NOMO-1 treated with DMSO at 0.1 percent for 48 hours (cell line): Measurements from ENCODE around the gene TUT4.
"Not testable (repeated sequence)": the region's sequence is repeated elsewhere in the genome, so short reads cannot be mapped to it uniquely, and the experiment has no call there.

Experiments used
- DNase-seq: peaks from one replicate; lab custom pipeline; 2025; ENCODE audit not compliant: unreplicated experiment; lab: John Stamatoyannopoulos, UW

TUT4 gene, protein sequence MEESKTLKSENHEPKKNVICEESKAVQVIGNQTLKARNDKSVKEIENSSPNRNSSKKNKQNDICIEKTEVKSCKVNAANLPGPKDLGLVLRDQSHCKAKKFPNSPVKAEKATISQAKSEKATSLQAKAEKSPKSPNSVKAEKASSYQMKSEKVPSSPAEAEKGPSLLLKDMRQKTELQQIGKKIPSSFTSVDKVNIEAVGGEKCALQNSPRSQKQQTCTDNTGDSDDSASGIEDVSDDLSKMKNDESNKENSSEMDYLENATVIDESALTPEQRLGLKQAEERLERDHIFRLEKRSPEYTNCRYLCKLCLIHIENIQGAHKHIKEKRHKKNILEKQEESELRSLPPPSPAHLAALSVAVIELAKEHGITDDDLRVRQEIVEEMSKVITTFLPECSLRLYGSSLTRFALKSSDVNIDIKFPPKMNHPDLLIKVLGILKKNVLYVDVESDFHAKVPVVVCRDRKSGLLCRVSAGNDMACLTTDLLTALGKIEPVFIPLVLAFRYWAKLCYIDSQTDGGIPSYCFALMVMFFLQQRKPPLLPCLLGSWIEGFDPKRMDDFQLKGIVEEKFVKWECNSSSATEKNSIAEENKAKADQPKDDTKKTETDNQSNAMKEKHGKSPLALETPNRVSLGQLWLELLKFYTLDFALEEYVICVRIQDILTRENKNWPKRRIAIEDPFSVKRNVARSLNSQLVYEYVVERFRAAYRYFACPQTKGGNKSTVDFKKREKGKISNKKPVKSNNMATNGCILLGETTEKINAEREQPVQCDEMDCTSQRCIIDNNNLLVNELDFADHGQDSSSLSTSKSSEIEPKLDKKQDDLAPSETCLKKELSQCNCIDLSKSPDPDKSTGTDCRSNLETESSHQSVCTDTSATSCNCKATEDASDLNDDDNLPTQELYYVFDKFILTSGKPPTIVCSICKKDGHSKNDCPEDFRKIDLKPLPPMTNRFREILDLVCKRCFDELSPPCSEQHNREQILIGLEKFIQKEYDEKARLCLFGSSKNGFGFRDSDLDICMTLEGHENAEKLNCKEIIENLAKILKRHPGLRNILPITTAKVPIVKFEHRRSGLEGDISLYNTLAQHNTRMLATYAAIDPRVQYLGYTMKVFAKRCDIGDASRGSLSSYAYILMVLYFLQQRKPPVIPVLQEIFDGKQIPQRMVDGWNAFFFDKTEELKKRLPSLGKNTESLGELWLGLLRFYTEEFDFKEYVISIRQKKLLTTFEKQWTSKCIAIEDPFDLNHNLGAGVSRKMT (N-terminal part only)

DNA sequence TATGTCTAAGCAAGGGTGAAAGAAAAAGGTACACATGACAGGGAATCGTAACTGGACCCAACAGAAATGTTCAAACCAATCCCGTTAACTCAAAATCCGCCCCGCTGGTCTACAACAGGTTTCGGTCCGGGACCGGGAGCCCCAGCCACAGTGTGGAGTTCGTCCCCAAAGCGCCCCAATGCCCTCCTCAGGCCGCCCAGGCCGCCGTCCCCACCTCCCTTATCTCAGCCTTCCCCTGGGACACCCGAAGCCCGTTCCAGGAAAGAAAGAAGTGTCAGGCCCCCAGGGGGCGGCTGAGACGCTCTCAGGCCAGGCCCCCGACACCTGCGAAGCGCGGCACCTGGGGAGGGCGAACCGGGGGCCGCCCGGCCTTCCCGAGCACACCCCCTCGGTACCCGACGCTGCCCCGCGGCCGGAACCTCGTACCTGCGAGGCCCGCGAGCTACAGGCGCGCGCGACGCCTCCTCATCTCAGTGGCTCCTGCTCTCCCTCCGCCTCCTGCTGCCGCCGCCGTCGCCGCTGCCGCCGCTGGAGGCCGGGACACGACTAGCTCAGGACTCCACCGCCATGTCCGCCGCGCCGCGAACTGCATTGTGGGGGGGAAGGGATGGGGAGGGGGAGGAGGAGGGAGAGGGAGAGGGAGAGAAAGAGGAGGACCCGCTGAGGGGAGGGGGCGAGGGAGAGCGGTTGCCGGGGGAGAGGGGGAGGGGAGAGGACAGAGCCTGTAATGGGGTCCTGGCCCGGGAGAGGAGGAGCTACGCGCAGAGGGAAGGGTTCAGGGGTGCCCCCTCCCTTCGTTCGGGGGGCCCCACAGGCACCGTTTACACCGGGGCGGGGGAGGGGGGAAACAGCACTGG lies at the start of gene TUT4:
Gene TUT4 (minus strand): TSS at position 588 of the 857 bp plus-strand sequence. CDS start 26,812 bp downstream, outside the sequence.
- peak; percentile 65 for DNase-seq

DNA sequence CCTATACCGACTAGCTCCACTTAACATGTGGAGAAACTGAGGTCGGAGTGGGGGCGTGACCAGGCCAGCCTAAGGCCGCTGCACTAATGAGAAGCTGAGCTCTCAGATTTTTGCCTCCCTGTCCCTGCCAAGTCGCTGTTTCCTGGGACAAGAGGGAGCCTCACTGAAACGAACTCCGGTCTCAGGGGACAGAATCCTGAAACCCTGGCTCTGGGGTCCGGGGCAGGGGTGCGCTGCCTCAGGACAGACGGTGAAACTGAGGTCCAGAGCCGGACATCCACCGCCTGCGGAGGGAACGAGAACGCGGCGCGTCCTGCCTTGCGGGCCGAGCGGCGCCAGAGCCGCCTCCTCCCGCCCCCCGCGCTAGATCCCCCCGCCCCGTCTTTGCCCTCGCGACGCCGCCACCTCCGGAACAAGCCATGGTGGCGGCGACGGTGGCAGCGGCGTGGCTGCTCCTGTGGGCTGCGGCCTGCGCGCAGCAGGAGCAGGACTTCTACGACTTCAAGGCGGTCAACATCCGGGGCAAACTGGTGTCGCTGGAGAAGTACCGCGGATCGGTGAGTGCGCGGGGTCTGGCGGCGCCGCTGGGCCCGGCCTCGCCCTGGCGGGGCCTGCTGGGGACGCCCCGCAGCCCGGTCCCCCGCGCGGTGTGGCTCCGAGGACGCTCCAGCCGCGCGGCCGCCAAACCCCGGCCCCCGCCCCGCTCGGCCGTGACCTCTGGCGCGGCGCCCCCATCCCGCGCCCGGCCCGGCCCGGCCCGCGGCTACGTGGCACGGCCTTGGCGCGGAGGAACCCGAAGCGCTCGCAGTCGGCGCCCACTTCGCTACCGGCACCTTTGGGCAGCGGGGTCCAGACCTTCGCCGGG lies 49.3 kb upstream of the TUT4 start, which contains the start of gene GPX7:
Gene GPX7 (plus strand): TSS at position 381 of the 865 bp plus-strand sequence. CDS start 39 bp downstream, at position 420.
- peak; percentile 34 for DNase-seq

DNA sequence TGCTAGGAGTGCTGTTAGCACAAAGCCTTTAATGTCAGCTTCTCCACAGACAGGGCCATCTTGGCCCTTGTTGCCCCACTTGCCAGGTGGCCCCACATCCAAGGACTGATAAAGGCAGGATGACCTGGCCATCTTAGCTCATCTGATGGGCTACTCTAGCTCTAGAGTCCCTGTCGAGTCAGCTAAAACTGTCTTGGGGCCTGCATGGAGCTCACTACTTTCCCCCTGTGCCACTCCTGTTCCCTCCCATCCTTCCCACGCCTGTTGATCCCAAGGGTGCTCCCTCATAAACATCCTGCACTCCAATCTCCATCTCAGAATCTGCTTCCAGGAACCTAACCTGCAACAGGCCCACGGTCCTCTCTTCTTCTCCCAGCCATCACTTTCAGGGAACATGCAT lies 48.6 kb upstream of the TUT4 start:
- DNase-seq = no peak

DNA sequence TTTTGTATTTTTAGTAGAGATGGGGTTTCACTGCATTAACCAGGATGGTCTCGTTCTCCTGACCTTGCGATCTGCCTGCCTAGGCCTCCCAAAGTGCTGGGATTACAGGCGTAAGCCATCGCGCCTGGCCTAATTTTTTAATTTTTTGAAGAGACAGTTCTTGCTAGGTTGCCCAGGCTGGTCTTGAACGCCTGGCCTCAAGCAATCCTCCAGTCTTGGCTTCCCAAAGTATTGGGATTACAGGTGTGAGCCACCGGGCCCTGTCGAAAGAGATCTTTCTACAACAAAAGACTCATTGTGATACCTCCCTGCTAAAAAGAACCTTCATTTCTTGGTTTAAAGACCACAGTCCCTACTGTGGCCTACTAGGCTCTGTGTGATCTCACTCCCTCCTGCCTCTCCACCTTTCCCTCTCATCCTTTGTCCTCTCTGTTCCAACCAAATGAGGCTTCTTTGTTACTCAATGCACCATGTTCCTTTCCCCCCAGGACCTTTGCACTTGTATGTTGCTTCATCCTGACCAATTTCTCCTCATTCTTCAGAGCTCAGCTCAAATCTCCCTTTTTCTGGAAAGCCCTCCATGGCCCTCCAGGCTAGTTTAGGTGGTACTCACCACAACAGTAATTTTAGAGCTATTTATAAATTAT lies 47.8 kb upstream of the TUT4 start:
- no peak for DNase-seq

DNA sequence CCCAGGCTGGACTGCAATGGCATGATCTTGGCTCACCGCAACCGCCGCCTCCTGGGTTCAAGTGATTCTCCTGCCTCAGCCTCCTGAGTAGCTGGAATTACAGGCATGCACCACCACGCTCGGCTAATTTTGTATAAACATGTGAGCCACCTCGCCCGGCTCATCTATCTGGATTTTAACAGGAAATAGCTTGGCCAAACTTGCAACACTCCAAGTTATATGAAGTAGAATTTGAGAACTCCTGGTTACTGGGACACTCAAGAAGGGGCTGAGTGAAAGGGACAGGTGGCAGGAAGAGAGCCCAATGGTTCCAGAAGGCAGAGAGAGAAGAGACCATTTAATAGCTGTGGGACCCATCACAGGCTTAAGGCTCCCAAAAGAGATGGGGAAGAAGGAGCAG lies 46.3 kb upstream of the TUT4 start:
- no peak for DNase-seq

DNA sequence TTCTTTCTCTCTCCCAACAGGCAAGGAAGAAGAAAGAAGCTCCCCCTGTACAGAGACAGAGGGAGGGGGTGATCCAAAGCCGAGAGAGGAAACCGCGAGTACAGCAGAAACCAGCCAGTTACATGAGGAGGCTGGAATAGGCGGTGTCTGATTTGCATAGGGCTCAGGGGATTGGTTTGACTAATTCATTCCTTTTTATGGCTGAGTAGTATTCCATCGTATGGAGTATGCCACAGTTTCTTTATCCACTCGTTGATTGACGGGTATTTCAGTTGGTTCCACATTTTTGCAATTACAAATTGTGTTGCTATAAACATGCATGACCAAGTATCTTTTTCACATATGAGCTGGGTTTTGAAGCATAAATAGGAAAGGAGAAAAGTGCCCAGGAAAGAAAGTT lies 45.8 kb upstream of the TUT4 start:
- DNase-seq = no peak

DNA sequence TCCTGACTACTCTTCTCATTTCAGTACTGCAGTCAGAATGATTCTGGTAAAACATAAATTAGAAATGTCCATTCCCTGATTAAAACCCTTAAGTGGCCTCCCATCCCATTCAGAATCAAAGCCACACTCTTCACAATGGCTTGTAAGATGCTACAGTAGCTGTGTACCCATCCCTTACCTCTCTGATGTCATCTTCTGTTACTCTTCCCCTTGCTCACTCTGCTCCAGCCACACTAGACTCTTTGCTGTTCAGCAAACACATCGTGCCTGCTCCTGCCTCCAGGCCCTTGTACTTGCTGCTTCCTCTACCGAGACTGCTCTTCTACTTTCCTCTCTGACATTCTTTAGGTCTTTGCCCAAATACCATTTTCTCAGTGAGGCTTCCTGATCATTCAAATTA lies 45.0 kb upstream of the TUT4 start:
- no peak for DNase-seq

DNA sequence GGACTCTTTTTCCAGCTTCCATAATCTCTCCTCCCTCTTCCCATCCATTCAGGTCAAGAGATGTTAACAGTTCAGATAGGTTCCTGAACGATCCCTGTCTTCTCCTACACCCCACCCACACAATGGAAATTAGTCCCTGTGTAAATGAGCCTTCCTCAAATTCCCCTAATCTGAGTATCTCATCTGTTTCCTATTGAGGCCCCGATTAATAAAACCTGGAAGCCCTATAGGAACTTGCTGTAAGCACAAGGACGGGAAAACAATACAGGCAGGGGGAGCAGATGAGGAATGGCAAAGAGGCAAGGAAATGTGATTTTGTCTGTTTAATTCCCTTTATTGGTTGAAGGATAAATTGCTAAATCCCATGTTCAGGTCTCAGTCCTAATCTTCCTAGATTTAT lies 42.2 kb upstream of the TUT4 start:
- no peak for DNase-seq

DNA sequence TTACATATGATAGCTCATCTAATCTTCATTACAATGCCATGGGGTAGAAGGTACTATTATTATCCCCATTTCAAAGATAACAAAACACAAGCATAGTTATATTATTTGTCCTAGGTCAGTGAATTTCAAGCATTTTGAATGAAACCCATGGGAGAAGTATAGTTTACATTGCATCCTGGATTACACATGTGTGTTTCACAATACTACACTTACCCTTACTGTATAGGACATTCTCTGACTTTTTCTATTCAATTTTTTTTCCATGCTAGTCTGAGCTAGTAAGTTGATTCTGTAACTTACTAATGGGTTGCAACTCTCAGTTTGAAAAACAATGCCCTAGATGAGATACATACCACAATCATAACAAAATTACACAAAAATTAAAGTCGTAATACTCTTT lies 40.6 kb upstream of the TUT4 start:
- no peak for DNase-seq

DNA sequence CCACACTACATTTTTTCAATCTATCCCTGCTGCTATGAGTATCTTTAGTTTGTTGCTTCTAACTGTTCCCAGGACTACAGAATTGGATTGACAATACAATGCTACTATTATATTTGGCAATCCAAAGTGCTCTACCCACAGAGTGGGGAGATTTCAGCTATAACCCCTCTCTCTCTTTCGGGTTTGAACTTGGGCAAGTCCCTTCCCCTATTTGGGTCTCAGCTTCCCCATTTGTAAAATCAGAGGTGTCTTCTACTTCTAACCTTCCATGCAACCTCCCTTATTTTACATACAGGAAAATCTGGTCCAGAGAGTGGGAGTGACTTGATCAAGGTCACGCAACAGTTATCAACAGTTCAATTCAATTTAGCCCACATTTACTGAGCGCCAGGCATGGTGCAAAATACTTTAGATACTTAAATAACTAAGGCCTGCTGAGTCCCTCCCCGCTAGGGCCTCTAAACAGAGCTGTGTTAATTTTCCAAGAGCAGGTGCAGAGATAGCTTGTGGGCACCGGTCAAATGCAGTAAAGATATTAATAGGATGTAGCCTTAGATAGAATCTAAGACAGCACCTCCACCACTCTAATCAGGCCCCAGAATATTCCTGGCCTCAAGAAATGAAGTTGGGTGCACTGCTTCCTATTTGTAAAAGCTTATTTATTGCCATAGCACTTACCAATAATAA lies 39.9 kb upstream of the TUT4 start:
- no peak for DNase-seq

DNA sequence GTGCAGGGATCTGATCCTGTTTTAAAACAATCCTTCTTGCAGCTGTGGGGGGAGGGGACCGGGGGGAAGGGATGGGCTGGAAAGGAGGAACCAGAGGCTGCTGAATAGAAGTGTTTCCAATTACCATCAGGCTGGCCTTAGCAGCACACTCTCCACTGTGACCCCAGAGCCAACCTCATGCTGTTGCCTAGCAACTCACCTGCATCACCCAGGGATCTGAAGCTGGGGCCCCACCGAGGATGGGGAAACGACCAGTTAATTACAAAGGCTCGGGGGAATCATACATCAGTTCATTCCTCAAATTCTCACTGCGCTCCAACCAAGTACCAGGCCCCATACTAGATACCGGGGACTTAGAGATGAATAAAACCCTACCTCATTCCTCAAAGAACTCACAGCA lies 37.4 kb upstream of the TUT4 start:
- no peak for DNase-seq

DNA sequence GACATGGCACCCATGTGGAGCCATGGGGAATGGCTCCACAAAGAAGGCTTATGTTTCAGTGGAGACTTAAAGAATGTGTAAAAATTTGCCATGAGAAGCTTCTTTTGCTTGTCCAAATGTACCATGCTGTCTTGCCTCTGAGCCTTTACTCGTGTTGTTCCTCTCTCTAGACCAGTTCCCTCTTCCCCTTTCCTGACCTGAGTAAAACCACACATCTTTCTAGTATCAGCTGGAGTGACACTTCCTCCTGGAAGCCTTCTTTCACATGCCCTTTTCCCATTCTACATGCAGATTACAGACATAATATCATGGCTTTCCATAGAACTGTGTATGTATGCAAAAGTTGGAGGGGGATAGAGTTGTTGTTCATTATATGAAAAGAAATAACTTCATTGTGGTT lies 35.6 kb upstream of the TUT4 start:
- peak; percentile 72 for DNase-seq

DNA sequence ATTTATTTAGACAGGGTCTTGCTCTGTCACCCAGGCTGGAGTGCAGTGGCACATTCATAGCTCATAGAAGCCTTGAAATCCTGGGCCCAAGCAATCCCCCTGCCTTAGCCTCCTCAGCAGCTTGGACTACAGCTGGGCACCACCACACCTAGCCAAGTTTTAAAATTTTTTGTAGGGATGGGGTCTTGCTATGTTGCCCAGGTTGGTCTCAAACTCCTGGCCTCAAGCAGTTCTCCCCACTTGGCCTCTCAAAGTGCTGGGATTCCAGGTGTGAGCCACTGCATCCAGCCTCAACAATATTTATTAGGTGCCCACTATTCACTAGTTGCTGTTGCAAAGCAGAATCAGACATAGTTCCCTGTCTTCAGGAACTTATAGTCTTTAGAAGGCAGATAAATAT lies 35.1 kb upstream of the TUT4 start:
- no peak for DNase-seq

DNA sequence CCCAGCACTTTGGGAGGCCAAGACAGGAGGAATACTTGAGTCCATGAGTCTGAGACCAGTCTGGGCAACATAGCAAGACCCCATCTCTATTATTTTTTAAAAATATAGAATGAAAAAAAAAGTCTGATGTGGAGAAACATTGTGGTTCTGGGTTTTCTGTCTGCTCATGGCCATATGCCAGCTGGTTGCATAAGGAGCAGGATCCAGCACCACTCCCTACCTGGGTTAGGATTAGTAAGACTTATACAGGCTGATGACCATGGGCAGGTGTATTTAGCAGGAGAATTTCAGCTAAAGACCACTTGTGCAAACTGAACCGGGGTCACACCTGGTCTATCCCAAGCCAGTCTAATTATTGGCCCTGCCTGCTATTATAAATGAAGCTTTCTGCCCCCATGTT lies 32.6 kb upstream of the TUT4 start:
- no peak for DNase-seq

DNA sequence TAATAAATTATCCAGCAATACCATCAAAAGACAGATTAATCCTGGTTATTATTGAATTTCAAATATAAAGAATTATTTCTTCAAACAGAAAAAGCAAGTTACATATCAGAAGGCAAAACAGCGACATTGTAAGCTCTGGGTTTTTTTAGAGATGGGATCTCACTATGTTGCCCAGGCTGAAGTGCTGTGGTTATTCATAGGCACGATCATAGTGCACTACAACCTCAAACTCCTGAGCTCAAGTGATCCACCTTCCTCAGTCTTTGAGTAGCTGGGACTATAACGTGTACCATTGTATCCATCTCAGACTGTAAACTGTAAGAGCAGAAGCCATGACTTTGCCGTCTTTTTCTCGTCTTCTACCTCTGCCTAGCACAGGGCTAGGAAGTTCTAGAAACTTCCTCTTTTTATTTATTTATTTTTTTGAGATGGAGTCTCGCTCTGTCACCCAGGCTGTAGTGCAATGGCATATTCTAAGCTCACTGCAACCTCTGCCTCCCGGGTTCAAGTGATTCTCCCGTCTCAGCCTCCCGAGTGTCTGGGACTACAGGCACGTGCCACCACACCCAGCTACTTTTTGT lies 29.3 kb upstream of the TUT4 start:
- DNase-seq = no peak

DNA sequence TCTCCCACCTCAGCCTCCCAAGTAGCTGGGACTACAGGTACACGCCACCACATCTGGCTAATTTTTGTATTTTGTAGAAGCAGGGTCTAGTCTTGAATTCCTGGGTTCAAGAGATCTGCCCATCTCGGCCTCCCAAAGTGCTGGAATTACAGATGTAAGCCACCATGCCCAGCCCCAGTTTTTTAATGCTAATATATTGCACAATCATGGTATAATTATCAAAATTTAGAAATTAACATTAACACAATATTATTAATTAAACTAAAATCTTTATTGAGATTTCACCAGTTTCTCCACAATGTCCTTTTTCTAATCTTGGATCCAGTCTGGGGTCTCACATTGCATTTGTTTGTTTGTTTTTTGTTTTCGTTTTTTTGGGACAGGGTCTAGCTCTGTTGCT lies 27.4 kb upstream of the TUT4 start:
- DNase-seq = no peak

DNA sequence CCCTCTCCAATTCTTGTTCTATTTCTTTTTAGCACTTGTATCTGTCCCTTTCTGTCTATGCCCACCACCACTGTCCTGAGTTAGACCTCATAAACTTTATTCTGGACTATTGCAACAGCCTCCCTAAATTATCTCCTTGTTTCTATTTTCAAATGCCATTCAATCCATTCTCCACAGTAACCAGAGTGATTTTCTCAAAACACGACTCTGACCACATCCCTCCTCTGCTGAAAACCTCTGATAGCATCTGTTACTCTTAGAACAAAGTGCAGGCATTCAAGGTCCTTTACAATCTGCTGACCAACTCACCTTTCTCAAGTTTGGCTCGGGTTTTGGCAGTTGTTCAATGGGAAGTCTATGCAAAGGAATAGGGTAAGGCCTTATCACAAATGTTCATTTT lies 26.5 kb upstream of the TUT4 start:
- no peak for DNase-seq

DNA sequence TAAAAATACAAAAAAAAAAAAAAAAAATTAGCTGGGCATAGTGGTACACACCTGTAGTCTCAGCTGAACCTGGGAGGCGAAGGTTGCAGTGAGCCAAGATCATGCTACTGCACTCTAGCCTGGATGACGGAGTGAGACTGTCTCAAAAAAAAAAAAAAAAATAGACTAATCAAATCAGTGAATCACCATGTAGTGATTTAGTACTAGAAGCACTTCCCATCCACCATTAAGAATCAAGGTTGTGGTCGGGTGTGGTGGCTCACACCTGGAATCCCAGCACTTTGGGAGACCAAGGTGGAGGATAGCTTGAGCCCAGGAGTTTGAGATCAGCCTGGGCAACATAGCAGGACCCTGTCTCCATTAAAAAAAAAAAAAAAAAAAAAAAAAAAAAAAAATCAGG lies 25.2 kb upstream of the TUT4 start:
- DNase-seq = not testable (repeated sequence)
